ENCODE data around the gene NUP214. TPM values are rescaled to one million over a fixed set of nuclear protein-coding genes. Genes with fewer than 3 reads are reported as not detected.

The NUP214 gene
- total RNA-seq, 1 experiment from 2014 or later = 35.5 TPM

- no TSS peak for BruUV-seq (replicated peaks)
Observed at GRCh38 chr9:131081868-131082267, 43.5 kb upstream of the NUP214 start.

GRCh38 chr9:131082774-131083512, 42.4 kb upstream of the NUP214 start:
- intact Hi-C loops (cut with micrococcal nuclease) = no loop called here
- CTCF ChIA-PET = interaction anchor here (1.2 to 2.6 kb wide), 2 partner anchors 25 to 254 kb away, joined by 4 to 8 read pairs; no protein-coding TSS in a partner anchor
- ATAC-seq = peak; percentile 60

More at GRCh38 chr9:131081868-131082267, 43.5 kb upstream of the NUP214 start:
- Histone ChIP-seq H2AFZ (ENCODE audit: low read depth, low read length, poor library complexity, severe bottlenecking) (no peak overlapping the region), H3K36me3 (ENCODE audit: control insufficient read depth in 1 of 2, insufficient read depth in 2 of 2, low read length in 2 of 2) (no peaks in the 10 kb centered on the region), H3K79me2 (ENCODE audit: insufficient read depth, low read length) (no peaks in the 10 kb centered on the region), H3K27me3 (ENCODE audit: insufficient read depth, low read length) (no peaks in the 10 kb centered on the region), H3K27ac (ENCODE audit: low read depth, low read length) (no peak overlapping the region), H3K4me1 (ENCODE audit: control insufficient read depth in 1 of 2, insufficient read depth in 2 of 2, low read length in 2 of 2) (peaks cover 11 to 15% of the 10 kb centered on the region in 2 experiments), H3K9me2 (ENCODE audit: insufficient read depth) (no peaks in the 10 kb centered on the region), H3K9me3 (ENCODE audit: control insufficient read depth in 1 of 2, insufficient read depth in 1 of 2, low read depth in 1 of 2, low read length in 2 of 2) (no peaks in the 10 kb centered on the region), H3K4me3 (replicated peaks in 1 of 2; ENCODE audit: low read depth in 1 of 2, low read length in 2 of 2) (no peak overlapping the region), H3K4me2 (ENCODE audit: low read length) (no peak overlapping the region), H3K9ac (ENCODE audit: low read length) (no peak overlapping the region), H4K20me1 (ENCODE audit: insufficient read depth) (no peaks in the 10 kb centered on the region)
- ChIA-PET RAD21 (ENCODE audit: low non-redundant PET in 1 of 2, low total read pairs in 2 of 2, uncharacterized antibody in 2 of 2, unreplicated experiment in 2 of 2) (no interaction called here), CTCF (interaction anchor here (2.6 kb wide), 1 partner anchor 255 kb away, joined by 8 read pairs; no protein-coding TSS in a partner anchor), POLR2A (interaction anchor here (1.4 kb wide), 1 partner anchor 43 kb away, joined by 3 read pairs; the partner anchor contains the start of gene NUP214)
- no peak for TF ChIP-seq POLR2A (IDR thresholded peaks at IDR 0.05; ENCODE audit: borderline replicate concordance, extremely low read depth, insufficient read depth, insufficient read length)
- TF ChIP-seq EZH2phosphoT487 (IDR thresholded peaks at IDR 0.05; ENCODE audit: borderline replicate concordance) = no peak
- no peak for TF ChIP-seq ZNF274 (IDR thresholded peaks at IDR 0.05; ENCODE audit: low read depth, low read length)
- no peak for TF ChIP-seq EZH2 (IDR thresholded peaks at IDR 0.05)
- TF ChIP-seq JUND (IDR thresholded peaks at IDR 0.05) = no peak
- no peak for TF ChIP-seq CBX3 (IDR thresholded peaks at IDR 0.05; ENCODE audit: low read depth)
- TF ChIP-seq ZFX (IDR thresholded peaks at IDR 0.05) = no peak
- intact Hi-C loops (cut with micrococcal nuclease) = no loop called here
- ATAC-seq (no peak), DNase-seq (ENCODE audit: low read depth, low spot score) (no peak)

More at GRCh38 chr9:131082774-131083512, 42.4 kb upstream of the NUP214 start:
- Histone ChIP-seq H3K4me3 (replicated peaks in 1 of 2; ENCODE audit: low read depth in 1 of 2, low read length in 2 of 2) (peak overlapping the region in 1 of 2 experiments; percentile 3; a peak in 1 of 4 replicates), H4K20me1 (ENCODE audit: insufficient read depth) (no peaks in the 10 kb centered on the region), H3K9me3 (ENCODE audit: control insufficient read depth in 1 of 2, insufficient read depth in 1 of 2, low read depth in 1 of 2, low read length in 2 of 2) (no peaks in the 10 kb centered on the region), H3K79me2 (ENCODE audit: insufficient read depth, low read length) (no peaks in the 10 kb centered on the region), H3K4me2 (ENCODE audit: low read length) (peak overlapping the region; percentile 55), H3K9ac (ENCODE audit: low read length) (no peak overlapping the region), H3K27me3 (ENCODE audit: insufficient read depth, low read length) (no peaks in the 10 kb centered on the region), H3K27ac (ENCODE audit: low read depth, low read length) (0 out of 2 replicates have a peak overlapping the region, but pooled peaks have one; percentile 4), H3K4me1 (ENCODE audit: control insufficient read depth in 1 of 2, insufficient read depth in 2 of 2, low read length in 2 of 2) (peaks cover 11 to 15% of the 10 kb centered on the region in 2 experiments), H2AFZ (ENCODE audit: low read depth, low read length, poor library complexity, severe bottlenecking) (no peak overlapping the region), H3K9me2 (ENCODE audit: insufficient read depth) (no peaks in the 10 kb centered on the region), H3K36me3 (ENCODE audit: control insufficient read depth in 1 of 2, insufficient read depth in 2 of 2, low read length in 2 of 2) (no peaks in the 10 kb centered on the region)
- no peak; the same call in 1 of the 2 replicates for TF ChIP-seq SP1 (IDR thresholded peaks at IDR 0.05; ENCODE audit: low read depth)
- peak in 1 of 3 experiments; percentile 16; a peak in 1 of 6 replicates for TF ChIP-seq CTCF (IDR thresholded peaks at IDR 0.05 in 2 of 3, conservative IDR thresholded peaks at IDR 0.05 in 1 of 3; ENCODE audit: borderline replicate concordance in 1 of 3, insufficient read depth in 1 of 3, low read depth in 2 of 3, low read length in 2 of 3)
- no peak for DNase-seq (ENCODE audit: low read depth, low spot score)
- ChIA-PET RAD21 (ENCODE audit: low non-redundant PET in 1 of 2, low total read pairs in 2 of 2, uncharacterized antibody in 2 of 2, unreplicated experiment in 2 of 2) (no interaction called here), POLR2A (interaction anchor here (1.4 kb wide), 1 partner anchor 42 kb away, joined by 3 read pairs; the partner anchor contains the start of gene NUP214)
- BruUV-seq (replicated peaks) = no TSS peak
